Measurements from ENCODE around the gene SEC16B.

DNA sequence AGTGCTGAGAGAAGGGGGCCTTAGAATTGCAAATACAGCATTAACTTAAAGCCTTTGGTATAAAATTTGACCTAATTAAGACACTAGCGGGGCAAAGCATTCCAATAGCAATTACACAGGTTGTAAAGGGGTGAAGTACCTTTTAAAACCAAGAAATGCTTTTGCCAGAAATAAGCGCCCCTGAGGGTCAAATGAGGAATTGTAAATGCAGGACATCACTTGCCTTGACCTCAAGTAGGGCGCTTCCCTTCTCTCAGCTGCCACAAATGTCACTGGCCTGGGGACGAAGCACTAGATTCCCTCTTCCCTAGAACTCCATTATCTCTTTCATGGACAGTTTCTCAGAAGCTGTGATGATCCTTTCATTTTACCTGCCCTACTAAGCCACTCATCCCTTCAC lies 48.3 kb downstream of the SEC16B start:
- TF ChIP-seq CTCF (IDR thresholded peaks at IDR 0.05) = no peak
- no peak for TF ChIP-seq POLR2A (IDR thresholded peaks at IDR 0.05)
